ENCODE results near the gene NR2C2AP.
A peak's percentile ranks its signal among the peaks of the same experiment; 100 is the strongest.

NR2C2AP gene

DNA sequence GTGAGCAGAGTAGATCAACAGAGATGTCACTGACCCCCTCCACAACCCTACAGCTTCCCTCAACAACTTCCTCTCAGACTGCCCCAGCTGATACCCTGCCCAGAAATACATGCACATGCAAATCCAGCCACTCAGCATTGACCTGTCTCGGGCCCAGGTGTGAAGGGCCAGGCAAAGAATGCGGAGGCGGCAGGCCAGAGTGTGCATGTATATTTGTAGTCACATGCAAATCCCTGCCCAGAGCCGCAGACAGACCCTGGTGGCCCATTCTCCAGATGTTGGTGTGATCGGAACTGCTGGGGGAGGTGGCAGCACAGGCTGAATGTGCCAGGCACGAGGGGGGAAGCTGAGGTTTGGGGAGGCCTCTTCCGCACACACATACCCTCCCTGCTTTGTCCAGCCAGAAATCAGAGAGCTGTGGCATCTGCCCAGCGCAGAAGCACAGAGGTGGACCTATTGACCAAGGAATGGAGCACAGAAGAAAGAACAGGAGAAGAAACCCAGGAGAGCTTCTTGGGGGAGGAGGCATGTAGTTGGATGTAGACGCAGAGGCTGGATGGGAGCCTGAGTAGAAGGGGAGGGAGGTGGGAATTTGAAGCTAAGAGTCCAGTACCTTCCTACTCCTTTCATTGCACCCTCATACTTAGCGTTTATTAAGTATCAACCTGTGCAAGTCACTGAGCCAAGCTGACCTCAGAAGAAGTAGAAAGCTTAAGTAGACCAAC is 47.6 kb downstream of the NR2C2AP start:
- Histone ChIP-seq H3K27me3 (ENCODE audit: control insufficient read depth, low read length) (no peaks in the 10 kb centered on the region), H3K4me1 (ENCODE audit: control insufficient read depth, low read length) (peaks cover 91% of the 10 kb centered on the region), H3K9me3 (ENCODE audit: control insufficient read depth, insufficient read depth, low read length) (no peaks in the 10 kb centered on the region), H3K4me3 (ENCODE audit: low read length) (peak overlapping the region; percentile 70), H4K20me1 (ENCODE audit: control insufficient read depth, insufficient read depth, low read depth, low read length) (peaks cover 4% of the 10 kb centered on the region; the same call in 1 of the 2 replicates), H3K79me2 (ENCODE audit: control insufficient read depth, low read length) (peaks cover 79% of the 10 kb centered on the region), H3K36me3 (ENCODE audit: control insufficient read depth, low read length) (peaks cover 77% of the 10 kb centered on the region), H3K9me2 (replicated peaks; ENCODE audit: control insufficient read depth, low read length) (no peaks in the 10 kb centered on the region), H3K27ac (ENCODE audit: low read depth, low read length) (peak overlapping the region; percentile 97), H3F3A (ENCODE audit: control insufficient read depth, insufficient read depth) (peaks cover 61% of the 10 kb centered on the region), H3K4me2 (ENCODE audit: low read length) (peak overlapping the region; percentile 91)
- TF ChIP-seq EZH2phosphoT487 (IDR thresholded peaks at IDR 0.05; ENCODE audit: borderline replicate concordance, low read length) (no peak), CTCF (IDR thresholded peaks at IDR 0.05; ENCODE audit: low read depth, low read length, poor library complexity, severe bottlenecking) (no peak)

DNA sequence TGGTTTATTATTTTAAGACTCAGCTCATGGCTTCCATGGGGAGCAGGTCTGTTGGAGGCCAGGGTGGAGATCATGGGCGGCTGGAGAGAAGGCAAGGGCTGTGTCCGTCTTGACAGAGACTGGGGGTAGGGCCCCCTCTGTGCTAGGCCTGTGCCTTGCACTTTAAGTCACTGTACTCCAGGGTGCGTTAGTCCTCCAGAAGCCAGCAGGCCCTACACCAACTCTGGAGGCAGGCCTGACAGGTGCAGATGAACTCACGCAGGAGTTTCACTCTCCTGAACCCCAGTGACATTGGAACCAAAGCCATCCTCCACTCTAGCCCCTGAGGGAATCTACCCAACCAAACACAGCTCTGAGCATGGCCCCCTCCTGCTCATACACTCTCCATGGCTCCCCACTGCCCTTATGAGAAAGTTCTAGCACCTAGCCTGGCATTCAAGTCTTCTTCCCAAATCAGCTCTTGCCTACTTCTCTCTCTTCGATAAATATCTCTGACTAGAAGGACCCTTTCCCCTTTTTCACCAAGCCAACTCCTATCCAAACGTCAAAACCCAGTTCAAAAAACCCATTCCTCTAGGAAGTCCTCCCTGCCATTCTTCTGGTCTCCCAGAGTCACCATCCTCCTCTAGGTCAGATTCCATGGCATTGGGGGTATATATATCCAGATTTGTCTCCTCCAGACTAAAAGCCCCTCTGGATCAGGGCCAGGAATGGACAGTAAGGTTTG is 48.3 kb downstream of the NR2C2AP start:
- H3K4me2 ChIP-seq (ENCODE audit: low read length), result peak overlapping the region; percentile 91

DNA sequence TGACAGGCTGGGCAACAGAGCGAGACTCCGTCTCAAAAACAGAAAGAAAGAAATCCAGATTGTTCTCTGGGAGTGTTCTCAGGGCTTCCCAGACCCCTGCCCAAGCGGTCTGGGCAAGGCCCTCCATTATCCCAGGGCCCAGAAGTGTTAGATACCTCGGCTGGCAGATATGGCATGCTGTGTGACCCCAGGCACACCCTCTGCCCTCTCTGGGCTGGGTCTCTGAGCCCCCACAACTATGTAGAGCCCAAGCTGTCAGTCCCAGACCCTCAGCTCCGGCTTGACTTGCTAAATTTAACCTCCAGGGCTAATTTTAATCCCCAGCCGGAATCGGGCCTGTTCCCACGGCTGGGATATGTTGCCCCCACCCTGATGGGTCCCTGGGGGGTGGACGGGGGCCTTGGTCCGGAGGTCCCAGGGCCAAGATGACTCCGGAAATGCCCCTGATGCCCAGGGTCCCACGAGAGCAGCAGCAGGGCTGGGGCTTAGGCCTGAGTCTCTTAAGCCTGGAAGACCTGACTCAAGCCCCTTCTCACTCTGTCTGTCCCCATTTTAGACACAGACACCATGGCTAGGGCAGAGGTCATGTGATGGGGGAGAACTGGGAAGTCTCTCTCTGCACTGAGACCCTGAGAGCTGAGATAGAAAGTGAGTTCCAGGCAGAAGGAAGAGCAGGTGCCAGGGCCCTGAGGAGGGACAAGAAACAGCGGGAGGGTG is 50.4 kb downstream of the NR2C2AP start:
- TF ChIP-seq CTCF (IDR thresholded peaks at IDR 0.05; ENCODE audit: low read depth, low read length, poor library complexity, severe bottlenecking) (no peak), EZH2phosphoT487 (IDR thresholded peaks at IDR 0.05; ENCODE audit: borderline replicate concordance, low read length) (no peak)
- Histone ChIP-seq H3K27me3 (ENCODE audit: control insufficient read depth, low read length) (no peaks in the 10 kb centered on the region), H3K4me2 (ENCODE audit: low read length) (peak overlapping the region; percentile 29), H3K79me2 (ENCODE audit: control insufficient read depth, low read length) (peaks cover 64% of the 10 kb centered on the region), H3K36me3 (ENCODE audit: control insufficient read depth, low read length) (peaks cover 82% of the 10 kb centered on the region), H3K4me3 (ENCODE audit: low read length) (no peak overlapping the region), H3K27ac (ENCODE audit: low read depth, low read length) (peak overlapping the region; percentile 97), H4K20me1 (ENCODE audit: control insufficient read depth, insufficient read depth, low read depth, low read length) (peaks cover 6% of the 10 kb centered on the region; the same call in 1 of the 2 replicates), H3K4me1 (ENCODE audit: control insufficient read depth, low read length) (peaks cover 84% of the 10 kb centered on the region), H3K9me3 (ENCODE audit: control insufficient read depth, insufficient read depth, low read length) (no peaks in the 10 kb centered on the region), H3F3A (ENCODE audit: control insufficient read depth, insufficient read depth) (peaks cover 55% of the 10 kb centered on the region), H3K9me2 (replicated peaks; ENCODE audit: control insufficient read depth, low read length) (no peaks in the 10 kb centered on the region)

More for the DNA sequence above, 48.3 kb downstream of the NR2C2AP start:
- Histone ChIP-seq H3K9me2 (replicated peaks; ENCODE audit: control insufficient read depth, low read length) (no peaks in the 10 kb centered on the region), H3K4me3 (ENCODE audit: low read length) (peak overlapping the region; percentile 70), H3F3A (ENCODE audit: control insufficient read depth, insufficient read depth) (peaks cover 60% of the 10 kb centered on the region), H3K36me3 (ENCODE audit: control insufficient read depth, low read length) (peaks cover 78% of the 10 kb centered on the region), H3K79me2 (ENCODE audit: control insufficient read depth, low read length) (peaks cover 77% of the 10 kb centered on the region), H4K20me1 (ENCODE audit: control insufficient read depth, insufficient read depth, low read depth, low read length) (peaks cover 6% of the 10 kb centered on the region; the same call in 1 of the 2 replicates), H3K9me3 (ENCODE audit: control insufficient read depth, insufficient read depth, low read length) (no peaks in the 10 kb centered on the region), H3K4me1 (ENCODE audit: control insufficient read depth, low read length) (peaks cover 88% of the 10 kb centered on the region), H3K27ac (ENCODE audit: low read depth, low read length) (peak overlapping the region; percentile 97), H3K27me3 (ENCODE audit: control insufficient read depth, low read length) (no peaks in the 10 kb centered on the region)
- TF ChIP-seq EZH2phosphoT487 (IDR thresholded peaks at IDR 0.05; ENCODE audit: borderline replicate concordance, low read length) (no peak), CTCF (IDR thresholded peaks at IDR 0.05; ENCODE audit: low read depth, low read length, poor library complexity, severe bottlenecking) (peak; percentile 63)

Measured in DOHH2 (cell line).